Mesodermal cell (in vitro differentiated cells): Measurements from ENCODE around the gene CAND1.

Source experiments
- H3K27ac ChIP-seq: 2 replicates; pipeline ENCODE4 v1.7.0; 2013; ENCODE audit warnings: mild to moderate bottlenecking, low read depth, low read length, moderate library complexity; ENCODE audit not compliant: severe bottlenecking
- H3K36me3 ChIP-seq: 2 replicates; pipeline ENCODE4 v1.7.1; 2013; ENCODE audit warnings: mild to moderate bottlenecking, low read length, moderate library complexity; ENCODE audit not compliant: control insufficient read depth, insufficient read depth
- H3K4me1 ChIP-seq: one replicate; pipeline ENCODE4 v1.7.1; 2013; ENCODE audit warnings: mild to moderate bottlenecking, low read length; ENCODE audit not compliant: insufficient read depth, control insufficient read depth, poor library complexity, severe bottlenecking
- H3K4me3 ChIP-seq: 2 replicates; pipeline ENCODE4 v1.7.0; 2013; ENCODE audit warnings: low read length, control low read depth, mild to moderate bottlenecking; ENCODE audit not compliant: insufficient read depth, poor library complexity, severe bottlenecking; ENCODE audit errors: extremely low read depth
- H3K9me3 ChIP-seq: 2 replicates; pipeline ENCODE4 v1.7.1; 2013; ENCODE audit warnings: mild to moderate bottlenecking, low read length, moderate library complexity; ENCODE audit not compliant: control insufficient read depth
- WGBS, 2 experiments: methylation state at CpG; one replicate each; pipeline ENCODE4 v1.1.5; 2013; ENCODE audit warnings: missing lambda C conversion rate in 2 of 2; ENCODE audit not compliant: insufficient coverage in 2 of 2; 5-methylcytosine and 5-hydroxymethylcytosine counted together

CAND1 gene

GRCh38 chr12:67315661-67316060, 46.5 kb downstream of the CAND1 start:
- no peaks in the 10 kb centered on the region for H3K4me1 ChIP-seq
- H3K36me3 ChIP-seq = peaks cover 72% of the 10 kb centered on the region
- no peak overlapping the region for H3K4me3 ChIP-seq
- H3K9me3 ChIP-seq = no peaks in the 10 kb centered on the region
- no CpG with 5 or more reads among the region's 1 CpG for WGBS, 2 experiments
- H3K27ac ChIP-seq = no peak overlapping the region

GRCh38 chr12:67318786-67319185, 49.6 kb downstream of the CAND1 start:
- H3K9me3 ChIP-seq = no peaks in the 10 kb centered on the region
- no peak overlapping the region for H3K27ac ChIP-seq
- WGBS, 2 experiments = 93 to 100% methylated on average over 2 of the region's 3 CpGs
- no peak overlapping the region for H3K4me3 ChIP-seq
- peaks cover 65% of the 10 kb centered on the region for H3K36me3 ChIP-seq
- H3K4me1 ChIP-seq = no peaks in the 10 kb centered on the region

DNA sequence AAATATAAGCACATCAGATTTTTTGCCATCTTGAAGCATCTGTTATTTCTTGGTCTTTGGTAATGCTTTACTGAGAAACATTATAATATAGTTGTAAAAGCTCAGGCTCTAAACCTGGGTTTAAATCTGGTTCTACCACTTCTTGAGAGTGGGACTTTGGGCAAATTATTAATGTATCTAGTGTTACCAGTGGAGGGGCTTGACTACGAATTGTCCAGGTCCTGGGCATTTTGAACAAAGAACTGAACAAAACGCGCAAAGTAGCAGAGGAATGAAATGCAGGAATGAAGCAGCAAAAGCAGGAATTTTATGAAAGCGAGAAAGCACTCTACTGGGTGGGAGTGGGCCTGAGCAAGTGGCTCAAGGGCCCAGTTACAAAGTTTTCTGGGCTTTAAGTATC, 50.8 kb downstream of the CAND1 start:
- Histone ChIP-seq H3K4me1 (no peaks in the 10 kb centered on the region), H3K36me3 (peaks cover 57% of the 10 kb centered on the region), H3K27ac (no peak overlapping the region), H3K9me3 (no peaks in the 10 kb centered on the region), H3K4me3 (no peak overlapping the region)
- WGBS, 2 experiments = 96 to 97% methylated on average over 4 of the region's 4 CpGs

DNA sequence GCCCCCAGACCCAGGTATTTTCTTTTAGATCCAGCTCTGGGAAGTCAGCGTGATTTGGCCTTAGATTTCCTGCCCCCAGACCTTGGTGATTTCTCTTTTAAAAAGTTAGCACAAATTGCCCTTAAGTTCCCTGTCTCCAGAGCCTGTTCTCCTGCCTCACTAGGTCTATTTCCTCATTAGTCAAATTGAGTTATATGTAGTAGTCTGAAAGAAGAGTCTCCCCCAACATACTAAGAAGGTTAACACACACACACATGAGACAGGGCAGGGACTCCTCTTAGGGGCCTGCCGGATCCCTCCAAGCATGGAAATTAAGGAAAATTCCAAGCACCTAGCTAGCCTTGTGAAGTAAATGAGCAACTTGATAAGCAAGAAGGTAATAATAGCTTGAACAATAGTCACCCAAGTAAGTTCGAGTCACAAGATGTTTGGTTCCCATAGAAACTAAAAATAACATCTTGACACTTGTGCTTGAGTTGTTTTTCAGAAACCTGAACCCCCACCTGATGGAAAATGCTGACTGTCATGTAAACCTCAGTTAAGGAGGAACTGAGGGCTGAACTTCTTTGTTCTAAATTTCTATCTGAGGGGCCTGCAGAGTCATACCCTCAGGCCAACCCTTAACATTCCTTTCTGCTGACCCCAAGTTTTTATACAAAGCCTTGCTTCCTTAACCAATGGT, 51.6 kb downstream of the CAND1 start:
- 89 to 90% methylated on average over 1 to 3 of the region's 3 CpGs for WGBS, 2 experiments
- Histone ChIP-seq H3K36me3 (peaks cover 56% of the 10 kb centered on the region), H3K27ac (no peak overlapping the region), H3K4me1 (no peaks in the 10 kb centered on the region), H3K9me3 (no peaks in the 10 kb centered on the region), H3K4me3 (no peak overlapping the region)

- 90 to 98% methylated on average over 7 to 10 of the region's 12 CpGs for WGBS, 2 experiments
- Histone ChIP-seq H3K27ac (no peak overlapping the region), H3K4me1 (no peaks in the 10 kb centered on the region), H3K4me3 (no peak overlapping the region), H3K9me3 (no peaks in the 10 kb centered on the region), H3K36me3 (peaks cover 45% of the 10 kb centered on the region)
Observed at GRCh38 chr12:67322580-67322979, 53.4 kb downstream of the CAND1 start.

GRCh38 chr12:67323007-67323406, 53.8 kb downstream of the CAND1 start:
- WGBS, 2 experiments = 97 to 100% methylated on average over 2 to 3 of the region's 3 CpGs
- Histone ChIP-seq H3K9me3 (no peaks in the 10 kb centered on the region), H3K36me3 (peaks cover 41% of the 10 kb centered on the region), H3K4me3 (no peak overlapping the region), H3K4me1 (no peaks in the 10 kb centered on the region), H3K27ac (no peak overlapping the region)

- Histone ChIP-seq H3K27ac (no peak overlapping the region), H3K4me3 (no peak overlapping the region), H3K36me3 (peaks cover 10% of the 10 kb centered on the region), H3K9me3 (no peaks in the 10 kb centered on the region), H3K4me1 (no peaks in the 10 kb centered on the region)
Observed at GRCh38 chr12:67326637-67327036, 57.5 kb downstream of the CAND1 start.

DNA sequence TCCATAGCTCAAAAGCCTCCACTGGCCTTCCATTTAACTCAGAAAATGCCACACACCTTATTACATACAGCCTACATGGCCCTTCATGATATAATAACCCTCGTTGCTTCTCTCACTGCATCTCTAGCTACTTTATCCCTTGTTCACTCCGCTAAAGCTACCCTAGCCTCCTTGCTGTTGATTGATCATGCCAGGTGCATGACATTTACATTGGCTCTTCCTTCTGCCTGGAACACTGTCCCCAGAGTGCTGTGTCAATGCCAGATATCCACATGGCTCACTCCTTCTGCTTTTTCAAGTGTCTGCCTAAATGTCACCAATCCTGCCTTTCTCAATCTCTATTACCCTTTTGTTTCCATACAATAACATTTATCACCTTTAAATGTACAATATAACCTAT, 58.3 kb downstream of the CAND1 start:
- no peaks in the 10 kb centered on the region for H3K4me1 ChIP-seq
- 67 to 96% methylated on average over 1 to 2 of the region's 2 CpGs for WGBS, 2 experiments

GRCh38 chr12:67331123-67331522, 62.0 kb downstream of the CAND1 start:
- Histone ChIP-seq H3K9me3 (no peaks in the 10 kb centered on the region), H3K4me3 (no peak overlapping the region)
- 100% methylated on average over 1 of the region's 1 CpG; no CpG with 5 or more reads in 1 of the 2 experiments for WGBS, 2 experiments

More for the DNA sequence above, 58.3 kb downstream of the CAND1 start:
- no peaks in the 10 kb centered on the region for H3K9me3 ChIP-seq
- no peak overlapping the region for H3K4me3 ChIP-seq
- H3K27ac ChIP-seq = no peak overlapping the region
- H3K36me3 ChIP-seq = peaks cover 6% of the 10 kb centered on the region

DNA sequence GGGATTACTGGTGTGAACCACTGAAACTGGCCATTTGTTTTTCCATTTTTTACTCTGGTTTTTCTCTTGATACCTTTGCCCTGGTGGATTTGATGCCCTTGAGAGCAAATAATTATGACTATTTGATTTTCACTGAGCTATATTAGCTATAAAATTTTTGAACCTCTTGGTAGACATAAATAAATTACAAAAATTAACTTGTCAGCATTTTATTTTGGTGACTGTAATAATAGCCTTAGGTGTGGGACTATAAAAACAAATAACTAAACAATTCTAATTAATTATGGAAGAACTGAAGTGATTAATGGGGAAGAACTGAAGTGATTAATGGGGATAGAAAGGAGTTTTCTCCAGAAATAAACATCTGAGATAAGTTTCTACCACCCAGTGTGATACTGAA, 62.7 kb downstream of the CAND1 start:
- no peaks in the 10 kb centered on the region for H3K4me1 ChIP-seq
- H3K4me3 ChIP-seq = no peak overlapping the region
- no peaks in the 10 kb centered on the region for H3K9me3 ChIP-seq
- H3K36me3 ChIP-seq = no peaks in the 10 kb centered on the region
- no peak overlapping the region for H3K27ac ChIP-seq

More at GRCh38 chr12:67331123-67331522, 62.0 kb downstream of the CAND1 start:
- no peaks in the 10 kb centered on the region for H3K4me1 ChIP-seq
- H3K27ac ChIP-seq = no peak overlapping the region
- no peaks in the 10 kb centered on the region for H3K36me3 ChIP-seq

DNA sequence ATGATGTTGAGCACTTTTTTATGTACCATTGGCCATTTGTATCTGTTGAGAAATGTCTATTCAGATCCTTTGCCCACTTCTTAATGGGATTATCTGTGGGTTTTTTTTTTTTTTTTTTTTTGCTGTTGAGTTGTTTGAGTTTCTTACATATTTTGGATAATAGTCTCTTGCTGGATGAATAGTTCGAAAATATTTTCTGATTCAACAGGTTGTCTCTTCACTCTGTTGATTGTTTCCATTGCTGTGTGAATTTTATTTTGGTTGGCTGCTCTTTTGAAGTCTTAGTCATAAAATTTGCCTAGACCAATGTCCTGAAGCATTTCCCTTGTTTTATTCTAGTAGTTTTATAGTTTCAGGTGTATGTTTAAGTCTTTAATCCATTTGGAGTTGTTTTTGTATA, 64.5 kb downstream of the CAND1 start:
- H3K4me3 ChIP-seq = no peak overlapping the region
- H3K9me3 ChIP-seq = peaks cover 12% of the 10 kb centered on the region
- WGBS, 2 experiments = 80% methylated on average over 1 of the region's 1 CpG; no CpG with 5 or more reads in 1 of the 2 experiments
- H3K36me3 ChIP-seq = no peaks in the 10 kb centered on the region
- H3K4me1 ChIP-seq = no peaks in the 10 kb centered on the region
- H3K27ac ChIP-seq = no peak overlapping the region
